IPS DF 19.7 (cell line): ENCODE results near the gene PHC2.

Source experiments
- DNase-seq: peaks from one replicate; pipeline ENCODE4 v3.0.0-alpha.2; 2013; ENCODE audit warnings: low read depth, low spot score

Gene PHC2

GRCh38 chr1:33430692-33431593 lies at the start of gene PHC2:
TSS of gene PHC2 (minus strand) at chr1:33431095. CDS start at chr1:33375539, 55,556 bp downstream.
- DNase-seq = peak; percentile 90

- no peak for DNase-seq
Observed at GRCh38 chr1:33477451-33477850, 46.6 kb upstream of the PHC2 start.

- DNase-seq = no peak
Observed at GRCh38 chr1:33473900-33474299, 43.0 kb upstream of the PHC2 start.

GRCh38 chr1:33472269-33472980 lies 41.5 kb upstream of the PHC2 start, which contains the start of gene ZSCAN20:
TSS of gene ZSCAN20 (plus strand) at chr1:33472645. CDS start at chr1:33479289, 6,644 bp downstream.
- DNase-seq = peak; percentile 95

- no peak for DNase-seq
Observed at GRCh38 chr1:33471416-33471815, 40.5 kb upstream of the PHC2 start.

- peak; percentile 42 for DNase-seq
Observed at GRCh38 chr1:33470495-33471012, 39.7 kb upstream of the PHC2 start.

GRCh38 chr1:33469691-33470090 lies 38.8 kb upstream of the PHC2 start:
- DNase-seq = no peak

- no peak for DNase-seq
Observed at GRCh38 chr1:33468967-33469366, 38.1 kb upstream of the PHC2 start.

- DNase-seq = no peak
Observed at GRCh38 chr1:33468531-33468930, 37.6 kb upstream of the PHC2 start.

GRCh38 chr1:33468011-33468410 lies 37.1 kb upstream of the PHC2 start:
- DNase-seq = no peak

GRCh38 chr1:33466159-33466558 lies 35.3 kb upstream of the PHC2 start:
- no peak for DNase-seq

GRCh38 chr1:33465316-33465715 lies 34.4 kb upstream of the PHC2 start:
- DNase-seq = no peak

- no peak for DNase-seq
Observed at GRCh38 chr1:33464552-33464951, 33.7 kb upstream of the PHC2 start.

GRCh38 chr1:33462405-33463164 lies 31.7 kb upstream of the PHC2 start:
- DNase-seq = no peak

- DNase-seq = no peak
Observed at GRCh38 chr1:33460947-33461629, 30.2 kb upstream of the PHC2 start.

- no peak for DNase-seq
Observed at GRCh38 chr1:33460144-33460543, 29.2 kb upstream of the PHC2 start.

GRCh38 chr1:33459691-33460090 lies 28.8 kb upstream of the PHC2 start:
- no peak for DNase-seq

- DNase-seq = no peak
Observed at GRCh38 chr1:33456502-33456886, 25.6 kb upstream of the PHC2 start.

GRCh38 chr1:33455539-33456501 lies 24.9 kb upstream of the PHC2 start:
- peak; percentile 35 for DNase-seq
